Activated CD4-positive, alpha-beta memory T cell treated with anti-CD3 and anti-CD28 coated beads for 36 hours (primary cell): ENCODE data around the gene SOCS4. TPM values are rescaled to one million over a fixed set of nuclear protein-coding genes. Genes with fewer than 3 reads are reported as not detected.
"Not testable (repeated sequence)": the region's sequence is repeated elsewhere in the genome, so short reads cannot be mapped to it uniquely, and the experiment has no call there.

ENCODE experiments used
- CTCF ChIA-PET: fragments of 350-600 bp; sonication (Branson Sonifier 250); formaldehyde crosslinking; loops from one replicate; lab custom pipeline; 2021; ENCODE audit warnings: antibody characterized with exemption, inconsistent platforms; lab: Charles Lee
- POLR2A ChIA-PET: fragments of 350-600 bp; sonication (Branson Sonifier 250); formaldehyde crosslinking; loops from one replicate; lab custom pipeline; 2021; ENCODE audit warnings: antibody characterized with exemption; lab: Charles Lee
- DNase-seq: peaks from one replicate; pipeline ENCODE4 v3.0.0-alpha.2; 2020
- H3K27ac Mint-ChIP-seq: one replicate; pipeline ENCODE4 v1.8.0; 2021; ENCODE audit warnings: mixed read lengths
- H3K27me3 Mint-ChIP-seq: one replicate; pipeline ENCODE4 v1.8.0; 2021; ENCODE audit warnings: mixed read lengths
- H3K36me3 Mint-ChIP-seq: one replicate; pipeline ENCODE4 v1.8.0; 2021; ENCODE audit warnings: mixed read lengths
- H3K4me1 Mint-ChIP-seq: one replicate; pipeline ENCODE4 v1.8.0; 2021; ENCODE audit warnings: low read depth, mixed read lengths
- H3K4me3 Mint-ChIP-seq: one replicate; pipeline ENCODE4 v1.8.0; 2021; ENCODE audit warnings: mild to moderate bottlenecking, mixed read lengths
- H3K9me3 Mint-ChIP-seq: one replicate; pipeline ENCODE4 v1.8.0; 2021; ENCODE audit warnings: mixed read lengths
- intact Hi-C: fragments of 100-400 bp; cut with micrococcal nuclease; formaldehyde crosslinking; loops from one replicate; pipeline ENCODE4 v1.15.1; 2023
- total RNA-seq, 2 experiments: library from RNA; stranded (reverse); gene quantifications; one replicate each; pipeline ENCODE4 v1.2.3, GENCODE V29; 2021

The SOCS4 gene
- total RNA-seq, 2 experiments from 2014 or later = 24.4 to 25.3 TPM

DNA sequence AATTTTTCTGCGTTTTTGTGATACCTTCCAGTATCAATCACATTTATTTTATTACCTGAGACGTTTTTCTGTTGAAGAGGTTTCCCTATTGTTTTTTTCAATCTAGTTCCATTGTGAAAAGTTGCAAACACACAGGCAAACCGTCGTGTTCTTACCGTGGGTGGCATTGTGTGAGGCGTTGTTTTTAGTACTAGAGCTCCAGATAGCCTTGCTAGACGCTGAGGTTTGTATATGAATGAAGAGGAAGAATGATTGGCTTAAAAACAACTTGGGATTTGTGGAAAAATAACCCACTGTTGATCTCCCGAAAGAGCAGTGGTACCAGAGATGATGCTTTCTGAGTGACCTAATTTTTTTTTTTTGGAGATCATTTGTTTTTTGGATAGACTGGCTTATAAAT is 1.0 kb downstream of the SOCS4 start:
- CTCF ChIA-PET = interaction anchor here (3.9 kb wide), 1 partner anchor 24 kb away, joined by 44 read pairs; the partner anchor contains the start of gene MAPK1IP1L
- intact Hi-C loops = no loop called here
- Mint-ChIP-seq H3K27me3 (no peaks in the 10 kb centered on the region), H3K9me3 (no peaks in the 10 kb centered on the region), H3K27ac (peak overlapping the region; percentile 89), H3K4me1 (peaks cover 44% of the 10 kb centered on the region), H3K4me3 (peak overlapping the region; percentile 93), H3K36me3 (peaks cover 21% of the 10 kb centered on the region)
- POLR2A ChIA-PET = interaction anchor here (0.7 to 3.8 kb wide), 2 partner anchors 23 to 126 kb away, joined by 7 to 48 read pairs; partner anchors contain the start of gene MAPK1IP1L
- no peak for DNase-seq

DNA sequence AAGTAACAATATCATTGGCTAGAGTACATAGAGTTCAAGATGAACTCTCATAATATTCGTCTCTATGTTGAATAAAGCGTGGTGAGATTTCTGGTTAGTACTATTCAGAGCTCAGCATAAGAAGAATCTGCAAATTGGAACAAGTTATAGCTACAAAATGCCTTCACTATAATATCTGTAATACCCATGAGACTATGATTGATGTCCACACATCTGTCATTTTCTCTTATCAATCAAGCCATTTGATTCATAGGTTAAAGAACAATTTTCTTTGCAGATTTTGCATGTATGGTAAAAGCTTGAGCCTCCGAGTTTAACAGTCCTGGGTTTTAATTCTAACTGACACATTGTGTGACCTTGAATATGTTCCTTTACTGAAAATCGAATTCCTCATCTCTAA is 1.4 kb downstream of the SOCS4 start:
- no peak overlapping the region for H3K27ac Mint-ChIP-seq
- ChIA-PET CTCF (interaction anchor here (0.6 to 3.9 kb wide), 2 partner anchors 23 to 61 kb away, joined by 3 to 44 read pairs; partner anchors contain the start of gene MAPK1IP1L), POLR2A (interaction anchor here (3.8 kb wide), 1 partner anchor 23 kb away, joined by 48 read pairs; the partner anchor contains the start of gene MAPK1IP1L)
- no peak for DNase-seq
- no peaks in the 10 kb centered on the region for H3K9me3 Mint-ChIP-seq
- H3K4me3 Mint-ChIP-seq = peak overlapping the region; percentile 93
- H3K27me3 Mint-ChIP-seq = no peaks in the 10 kb centered on the region
- peaks cover 44% of the 10 kb centered on the region for H3K4me1 Mint-ChIP-seq
- intact Hi-C loops = no loop called here
- peaks cover 17% of the 10 kb centered on the region for H3K36me3 Mint-ChIP-seq

DNA sequence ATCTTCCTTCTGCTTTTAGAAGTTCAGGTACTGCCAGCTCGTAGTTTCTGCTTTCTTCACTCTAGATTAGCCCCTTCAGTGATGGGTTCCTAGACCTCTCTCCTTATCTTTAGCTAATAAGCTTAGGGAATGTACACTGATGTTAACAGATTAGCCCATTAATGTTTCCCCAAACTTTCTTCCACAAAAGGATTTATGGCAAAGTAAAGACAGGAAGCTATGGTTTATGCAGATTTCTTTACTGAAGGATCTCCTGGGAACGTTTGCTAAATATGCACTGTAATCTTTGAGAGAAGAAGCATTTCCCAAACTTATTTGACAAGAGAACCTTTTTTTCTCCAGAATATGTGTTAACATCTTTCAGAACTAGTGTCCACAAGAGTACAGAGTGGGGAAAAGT is 4.2 kb downstream of the SOCS4 start:
- Mint-ChIP-seq H3K4me1 (peaks cover 32% of the 10 kb centered on the region), H3K9me3 (no peaks in the 10 kb centered on the region), H3K27ac (no peak overlapping the region), H3K27me3 (no peaks in the 10 kb centered on the region), H3K36me3 (peaks cover 11% of the 10 kb centered on the region), H3K4me3 (no peak overlapping the region)
- DNase-seq = no peak
- ChIA-PET POLR2A (interaction anchor here (1.5 kb wide), 1 partner anchor 20 kb away, joined by 12 read pairs; the partner anchor contains the start of gene MAPK1IP1L), CTCF (interaction anchor here (2.1 kb wide), 1 partner anchor 20 kb away, joined by 14 read pairs; the partner anchor contains the start of gene MAPK1IP1L)
- intact Hi-C loops = no loop called here

GRCh38 chr14:55037995-55038394 is 11.0 kb downstream of the SOCS4 start:
- CTCF ChIA-PET = interaction anchor here (0.7 kb wide), 1 partner anchor 13 kb away, joined by 4 read pairs; the partner anchor contains the start of gene MAPK1IP1L
- H3K9me3 Mint-ChIP-seq, POLR2A ChIA-PET, DNase-seq, intact Hi-C loops, H3K27ac Mint-ChIP-seq, H3K27me3 Mint-ChIP-seq, H3K4me1 Mint-ChIP-seq, H3K4me3 Mint-ChIP-seq: not testable (repeated sequence)
- peaks cover 28% of the 10 kb centered on the region for H3K36me3 Mint-ChIP-seq

DNA sequence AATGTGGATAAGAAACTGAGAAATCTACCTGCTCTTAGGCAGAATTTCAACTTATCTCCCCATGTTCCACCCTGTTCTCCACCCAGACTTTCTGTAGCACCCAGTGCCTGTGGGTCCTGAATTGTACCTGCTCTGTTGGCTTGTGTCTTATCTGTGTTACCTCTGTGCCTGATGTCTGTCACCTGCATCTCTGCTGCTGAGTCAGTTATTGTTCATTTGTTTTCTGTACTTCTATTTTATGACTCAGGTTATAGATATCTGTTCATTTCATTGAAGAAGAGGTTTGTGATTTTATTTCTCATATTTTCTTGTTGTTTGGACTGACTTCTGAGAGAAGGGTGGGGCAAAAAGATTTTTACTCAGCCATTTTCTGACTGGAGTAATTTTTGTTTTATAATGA is 11.7 kb downstream of the SOCS4 start:
- CTCF ChIA-PET = interaction anchor here (0.7 kb wide), 1 partner anchor 12 kb away, joined by 4 read pairs; the partner anchor contains the start of gene MAPK1IP1L
- DNase-seq = no peak
- intact Hi-C loops = no loop called here
- POLR2A ChIA-PET = no interaction called here
- Mint-ChIP-seq H3K4me1 (peaks cover 7% of the 10 kb centered on the region), H3K36me3 (peaks cover 35% of the 10 kb centered on the region), H3K27me3 (no peaks in the 10 kb centered on the region), H3K4me3 (no peak overlapping the region), H3K27ac (peak overlapping the region; percentile 7), H3K9me3 (peaks cover 4% of the 10 kb centered on the region)

GRCh38 chr14:55043528-55043927 is 16.5 kb downstream of the SOCS4 start:
- CTCF ChIA-PET = no interaction called here
- Mint-ChIP-seq H3K4me3 (no peak overlapping the region), H3K4me1 (peaks cover 10% of the 10 kb centered on the region), H3K27me3 (no peaks in the 10 kb centered on the region), H3K36me3 (peaks cover 22% of the 10 kb centered on the region), H3K9me3 (no peaks in the 10 kb centered on the region), H3K27ac (no peak overlapping the region)
- intact Hi-C loops = no loop called here
- no peak for DNase-seq
- POLR2A ChIA-PET = interaction anchor here (1.3 to 2.2 kb wide), 2 partner anchors 8 to 17 kb away, joined by 3 to 11 read pairs; partner anchors contain the start of genes MAPK1IP1L, SOCS4 and WDHD1

GRCh38 chr14:55045087-55045486 is 18.1 kb downstream of the SOCS4 start:
- no peaks in the 10 kb centered on the region for H3K27me3 Mint-ChIP-seq
- H3K4me1 Mint-ChIP-seq = peaks cover 4% of the 10 kb centered on the region
- no peak overlapping the region for H3K4me3 Mint-ChIP-seq
- no peak for DNase-seq
- intact Hi-C loops = no loop called here
- CTCF ChIA-PET = interaction anchor here (0.9 kb wide), 1 partner anchor 92 kb away, joined by 3 read pairs; no protein-coding TSS in a partner anchor
- POLR2A ChIA-PET = interaction anchor here (1.9 kb wide), 1 partner anchor 18 kb away, joined by 6 read pairs; the partner anchor contains the start of genes SOCS4 and WDHD1
- no peak overlapping the region for H3K27ac Mint-ChIP-seq
- peaks cover 14% of the 10 kb centered on the region for H3K36me3 Mint-ChIP-seq
- no peaks in the 10 kb centered on the region for H3K9me3 Mint-ChIP-seq

DNA sequence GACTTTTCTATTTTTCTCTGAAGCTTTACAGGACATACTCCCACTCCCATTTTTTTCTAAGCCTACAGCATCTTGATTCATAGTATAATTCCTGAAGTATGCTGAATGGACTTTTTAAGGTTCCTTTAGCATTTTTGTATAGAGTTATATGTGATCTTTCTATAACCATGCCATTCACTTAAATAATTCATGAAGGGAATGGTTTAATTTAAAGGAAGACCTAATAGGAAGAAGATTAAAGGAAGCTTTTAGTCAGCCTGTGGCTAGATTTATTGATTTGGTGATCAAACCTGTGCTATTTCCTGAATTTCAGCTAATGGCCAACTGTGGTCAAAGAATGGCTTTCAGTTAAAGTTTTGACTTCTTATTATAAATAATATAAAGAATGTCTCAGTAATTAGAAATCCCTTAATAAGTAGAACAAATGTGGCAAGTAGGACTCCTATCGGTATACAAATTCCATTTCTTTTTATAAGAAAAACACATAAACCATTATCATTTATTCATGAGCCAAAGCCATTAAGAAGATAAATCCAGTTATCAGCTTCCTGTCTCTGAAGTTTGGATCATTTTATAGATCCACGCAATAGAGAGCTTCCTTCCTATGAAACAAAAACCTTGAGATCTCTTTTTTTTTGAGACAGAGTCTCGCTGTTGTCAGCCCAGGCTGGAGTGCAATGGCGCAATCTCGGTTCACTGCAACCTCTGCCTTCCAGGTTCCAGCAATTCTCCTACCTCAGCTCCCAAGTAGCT is 20.4 kb downstream of the SOCS4 start:
- intact Hi-C loops = no loop called here

GRCh38 chr14:55048900-55049436 is 21.9 kb downstream of the SOCS4 start:
- Mint-ChIP-seq H3K4me3 (no peak overlapping the region), H3K27me3 (no peaks in the 10 kb centered on the region), H3K9me3 (no peaks in the 10 kb centered on the region), H3K36me3 (peaks cover 17% of the 10 kb centered on the region), H3K27ac (no peak overlapping the region), H3K4me1 (peaks cover 28% of the 10 kb centered on the region)
- no peak for DNase-seq
- intact Hi-C loops = no loop called here
- ChIA-PET CTCF (no interaction called here), POLR2A (no interaction called here)

More for the DNA sequence above, 20.4 kb downstream of the SOCS4 start:
- Mint-ChIP-seq H3K36me3 (peaks cover 18% of the 10 kb centered on the region), H3K9me3 (no peaks in the 10 kb centered on the region), H3K27ac (no peak overlapping the region), H3K4me3 (no peak overlapping the region), H3K4me1 (peaks cover 14% of the 10 kb centered on the region), H3K27me3 (no peaks in the 10 kb centered on the region)
- no peak for DNase-seq
- CTCF ChIA-PET = interaction anchor here (1.0 kb wide), 1 partner anchor 21 kb away, joined by 6 read pairs; the partner anchor contains the start of genes SOCS4 and WDHD1
- POLR2A ChIA-PET = interaction anchor here (1.2 kb wide), 1 partner anchor 20 kb away, joined by 3 read pairs; the partner anchor contains the start of genes SOCS4 and WDHD1

DNA sequence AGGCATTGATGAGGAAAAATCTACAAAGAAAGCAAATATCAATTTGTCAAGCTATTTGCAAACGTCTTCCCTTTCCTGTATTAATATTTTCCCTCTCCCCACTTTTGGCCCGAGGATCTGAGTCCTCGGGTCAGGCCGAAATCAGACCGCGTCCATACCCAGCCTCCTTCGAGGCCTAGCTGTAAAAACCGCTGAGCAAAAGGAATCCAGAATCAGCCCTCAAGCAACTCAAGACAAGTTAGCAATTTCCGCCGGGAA is 24.1 kb downstream of the SOCS4 start:
- ChIA-PET CTCF (interaction anchor here (0.6 to 3.8 kb wide), 39 partner anchors 9 to 542 kb away, joined by 3 to 44 read pairs (median 5); partner anchors contain the start of genes CGRRF1, SOCS4 and WDHD1), POLR2A (interaction anchor here (0.7 to 2.7 kb wide), 20 partner anchors 8 to 530 kb away, joined by 3 to 48 read pairs (median 5); partner anchors contain the start of genes DLGAP5, SOCS4 and WDHD1)
- Mint-ChIP-seq H3K4me1 (peaks cover 36% of the 10 kb centered on the region), H3K9me3 (no peaks in the 10 kb centered on the region), H3K27me3 (no peaks in the 10 kb centered on the region), H3K4me3 (peak overlapping the region; percentile 82), H3K27ac (peak overlapping the region; percentile 94), H3K36me3 (peaks cover 23% of the 10 kb centered on the region)
- intact Hi-C loops = loop anchor here (1.0 to 5.0 kb wide), 3 partner anchors 21 to 46 kb away; partner anchors contain the start of genes SOCS4 and WDHD1
- DNase-seq = no peak

DNA sequence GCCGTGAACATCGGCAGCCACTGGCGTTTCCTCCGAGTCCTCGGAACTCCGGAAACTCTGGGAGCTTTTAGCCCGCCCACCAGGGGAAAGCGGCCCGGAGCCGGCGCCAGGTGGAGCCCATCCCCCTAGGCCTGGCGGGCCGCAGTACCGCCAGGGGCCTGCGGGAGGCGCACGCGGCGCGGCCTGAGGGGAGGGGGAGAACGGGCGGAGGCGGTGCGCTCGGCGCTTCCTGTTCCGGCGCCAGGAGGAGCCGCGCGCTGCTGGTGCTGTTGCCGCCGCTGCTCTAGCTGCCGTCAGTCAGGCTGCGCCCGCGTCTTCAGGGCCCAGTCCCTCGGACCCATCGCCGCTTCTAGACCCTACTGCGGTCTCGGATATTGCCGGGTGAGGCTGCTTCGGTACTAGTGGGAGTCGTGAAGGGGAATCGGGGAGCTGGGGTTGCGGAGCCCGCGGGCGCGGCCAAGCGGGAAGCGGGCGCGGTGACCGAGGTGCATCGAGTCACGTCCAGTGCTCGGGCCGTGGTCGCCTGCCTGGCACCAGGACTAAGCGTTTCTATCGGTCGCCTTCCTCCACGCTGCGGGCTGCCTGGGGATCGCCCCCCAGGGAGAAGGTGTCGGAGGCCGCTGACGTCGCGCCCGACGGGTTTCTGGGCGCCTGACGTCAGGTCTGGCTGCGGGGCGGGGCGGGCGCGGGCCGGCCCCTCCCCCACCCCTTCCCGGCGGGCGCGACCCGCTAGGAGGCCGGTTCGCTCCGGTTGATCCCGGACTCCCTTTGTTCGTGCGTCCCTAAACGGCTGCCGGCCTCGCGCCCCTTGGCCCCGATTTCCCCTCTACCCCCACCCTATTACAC is 24.6 kb downstream of the SOCS4 start, which contains the start of gene MAPK1IP1L:
TSS of gene MAPK1IP1L (plus strand) at position 225 of the 846 bp plus-strand sequence. CDS start 10,037 bp downstream, outside the sequence.
- intact Hi-C loops = loop anchor here (1.0 to 5.0 kb wide), 3 partner anchors 21 to 46 kb away; partner anchors contain the start of genes SOCS4 and WDHD1
- DNase-seq = peak; percentile 94
- H3K9me3 Mint-ChIP-seq = no peaks in the 10 kb centered on the region
- H3K27ac Mint-ChIP-seq = peak within 1 kb of the TSS; percentile 94
- no peaks in the 10 kb centered on the region for H3K27me3 Mint-ChIP-seq
- H3K4me1 Mint-ChIP-seq = peaks cover 36% of the 10 kb centered on the region
- POLR2A ChIA-PET = interaction anchor here (0.7 to 2.7 kb wide), 24 partner anchors 8 to 530 kb away, joined by 3 to 48 read pairs (median 4); partner anchors contain the start of genes DLGAP5, SOCS4 and WDHD1
- CTCF ChIA-PET = interaction anchor here (0.6 to 3.8 kb wide), 39 partner anchors 8 to 542 kb away, joined by 3 to 44 read pairs (median 5); partner anchors contain the start of genes CGRRF1, SOCS4 and WDHD1
- peaks cover 23% of the 10 kb centered on the region for H3K36me3 Mint-ChIP-seq
- H3K4me3 Mint-ChIP-seq = peak within 1 kb of the TSS; percentile 82
